Esophagus (tissue), 2 donors: ENCODE results near the gene COG5. TPM values are rescaled to one million over a fixed set of nuclear protein-coding genes. Genes with fewer than 3 reads are reported as not detected.

Source experiments
- H3K27ac ChIP-seq, 2 donors: one replicate each; pipeline ENCODE4 v1.5.1; 2013; ENCODE audit warnings: low read depth in 2 of 2, mild to moderate bottlenecking in 2 of 2, inconsistent platforms in 1 of 2, low read length in 1 of 2, moderate library complexity in 1 of 2
- H3K27me3 ChIP-seq, 2 donors: one replicate each; pipeline ENCODE4 v1.6.1; 2013; ENCODE audit warnings: low read length in 2 of 2, control low read depth in 1 of 2, mild to moderate bottlenecking in 1 of 2; ENCODE audit not compliant: insufficient read depth in 2 of 2, control insufficient read depth in 1 of 2
- H3K36me3 ChIP-seq, 2 donors: one replicate each; pipeline ENCODE4 v1.6.1; 2013; ENCODE audit warnings: low read length in 1 of 2; ENCODE audit not compliant: control insufficient read depth in 2 of 2, insufficient read depth in 2 of 2
- H3K4me1 ChIP-seq, 2 donors: one replicate each; pipeline ENCODE4 v1.6.1; 2013; ENCODE audit warnings: low read length in 1 of 2; ENCODE audit not compliant: control insufficient read depth in 2 of 2, insufficient read depth in 2 of 2
- H3K4me3 ChIP-seq, 2 donors: one replicate each; pipeline ENCODE4 v1.5.1; 2013; ENCODE audit warnings: low read length in 2 of 2, mild to moderate bottlenecking in 2 of 2, low read depth in 1 of 2, moderate library complexity in 1 of 2
- H3K9me3 ChIP-seq, 2 donors: one replicate each; pipeline ENCODE4 v1.6.1; 2013; ENCODE audit warnings: mild to moderate bottlenecking in 2 of 2, low read depth in 1 of 2, low read length in 1 of 2, moderate library complexity in 1 of 2; ENCODE audit not compliant: control insufficient read depth in 2 of 2, insufficient read depth in 1 of 2
- WGBS, 2 donors: extraction: QIAGEN DNeasy Blood & Tissue Kit; methylation state at CpG; one replicate each; pipeline ENCODE4 v1.1.7; 2013; 5-methylcytosine and 5-hydroxymethylcytosine counted together
- polyA plus RNA-seq, 2 donors: library from polyadenylated mRNA; stranded (reverse); fragments of 200-250 nt; gene quantifications; one replicate each; pipeline ENCODE4 v1.2.3, GENCODE V29; 2013
- donor health status: healthy with polysubstance abuse.
- donor health status: Bipolar disorder and iron deficiency.

Gene COG5
- 1 to 10 TPM; 4.3 to 7.2 TPM for polyA plus RNA-seq

DNA sequence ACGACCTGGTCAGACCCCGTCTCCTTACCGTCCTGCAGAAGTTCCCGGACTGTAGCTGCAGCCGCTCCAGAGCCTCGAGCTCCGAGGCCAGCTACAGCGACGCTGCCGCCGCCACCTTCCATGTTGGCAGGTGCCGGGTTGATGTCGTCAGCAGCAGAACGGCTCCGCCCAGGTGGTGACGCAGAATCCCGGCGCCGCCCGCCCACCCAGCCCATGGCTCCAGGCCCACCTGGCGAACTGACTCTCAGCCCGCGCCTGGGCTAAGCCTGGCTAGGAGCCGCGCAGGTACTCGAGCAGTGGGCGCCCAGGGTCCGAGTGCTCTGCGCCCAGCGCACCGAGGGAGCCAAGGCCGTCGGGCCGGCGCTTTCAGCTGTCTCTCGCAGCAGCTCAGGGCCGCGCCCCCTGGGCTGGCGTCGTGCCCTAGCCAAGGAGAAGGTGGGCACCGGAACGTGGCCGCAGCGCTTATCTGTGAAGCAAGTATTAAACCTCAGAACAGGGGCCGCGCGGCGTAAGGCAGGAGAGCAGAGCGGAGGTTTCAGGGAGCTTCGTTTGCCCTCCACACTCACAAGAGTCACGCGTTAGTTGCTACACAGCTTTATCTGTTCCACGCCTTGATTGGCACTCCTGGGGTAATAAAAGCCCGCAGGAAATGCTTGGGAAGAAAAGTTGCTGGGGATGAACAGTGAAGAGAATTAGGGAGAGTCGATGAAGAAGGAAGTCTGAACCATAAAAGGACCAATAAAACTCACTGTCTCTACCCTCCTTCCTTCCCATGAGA, at the start of gene COG5, which contains the start of gene DUS4L:
TSS of gene COG5 (minus strand) at position 146 of the 778 bp plus-strand sequence. CDS start at position 122, 24 bp downstream.
TSS of gene DUS4L (plus strand) at position 197 of the 778 bp plus-strand sequence. CDS start 3,100 bp downstream, outside the sequence.
- 0% methylated on average over 54 to 55 of the region's 55 CpGs for WGBS, 2 donors
- H3K4me3 ChIP-seq = peak within 1 kb of the TSS; percentile 72 to 94
- no peaks in the 10 kb centered on the region for H3K36me3 ChIP-seq
- H3K4me1 ChIP-seq = no peaks in the 10 kb centered on the region
- H3K9me3 ChIP-seq = no peaks in the 10 kb centered on the region
- peak within 1 kb of the TSS; percentile 90 to 93 for H3K27ac ChIP-seq
- H3K27me3 ChIP-seq = no peaks in the 10 kb centered on the region

DNA sequence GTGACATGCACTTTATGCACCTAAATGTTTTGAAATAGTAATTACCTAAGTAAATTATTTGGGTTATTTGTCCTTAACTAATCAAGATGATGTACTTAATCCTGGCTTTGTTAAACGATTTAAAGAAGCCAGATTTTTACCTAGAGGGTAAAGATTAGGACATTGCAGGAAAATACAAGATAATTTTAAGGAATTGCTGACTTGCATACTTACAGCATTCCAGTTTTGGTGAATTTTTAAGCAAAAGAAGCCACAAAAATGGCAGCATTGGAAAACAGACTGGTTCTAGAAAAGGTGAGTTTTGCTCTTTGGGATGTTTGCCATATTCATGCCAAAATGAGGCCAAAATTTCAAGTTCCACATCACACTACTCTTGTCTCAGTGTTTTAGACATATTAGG, 49.7 kb upstream of the COG5 start:
- H3K27ac ChIP-seq = no peak overlapping the region
- H3K27me3 ChIP-seq = no peaks in the 10 kb centered on the region
- H3K9me3 ChIP-seq = no peaks in the 10 kb centered on the region
- no peak overlapping the region for H3K4me3 ChIP-seq
- no peaks in the 10 kb centered on the region for H3K4me1 ChIP-seq
- WGBS, 2 donors = 66 to 83% methylated on average over 1 of the region's 1 CpG
- H3K36me3 ChIP-seq = peaks cover 0 to 2% of the 10 kb centered on the region in 2 donors

DNA sequence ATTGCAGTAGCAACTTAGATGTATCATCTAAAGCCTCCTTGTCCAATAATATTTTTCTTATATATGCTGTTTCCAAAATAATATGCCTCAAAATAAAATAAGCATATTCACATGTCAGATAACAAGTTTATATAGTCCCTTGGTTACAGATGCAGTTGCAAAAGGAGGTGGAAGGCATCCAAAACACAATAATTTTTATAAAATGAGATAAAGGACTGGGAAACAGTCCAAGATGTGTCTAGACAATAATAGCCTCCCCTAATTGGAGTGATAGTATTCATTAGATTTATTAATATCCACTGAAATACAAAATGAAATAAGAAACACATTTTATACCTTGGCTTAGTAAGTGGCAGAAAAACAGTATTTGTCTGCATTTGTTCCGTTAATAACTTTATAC, 46.6 kb upstream of the COG5 start:
- Histone ChIP-seq H3K27me3 (no peaks in the 10 kb centered on the region), H3K27ac (no peak overlapping the region), H3K9me3 (no peaks in the 10 kb centered on the region), H3K36me3 (peaks cover 0 to 2% of the 10 kb centered on the region in 2 donors), H3K4me1 (no peaks in the 10 kb centered on the region), H3K4me3 (no peak overlapping the region)
- 83% methylated on average over 1 of the region's 1 CpG for WGBS, 2 donors

DNA sequence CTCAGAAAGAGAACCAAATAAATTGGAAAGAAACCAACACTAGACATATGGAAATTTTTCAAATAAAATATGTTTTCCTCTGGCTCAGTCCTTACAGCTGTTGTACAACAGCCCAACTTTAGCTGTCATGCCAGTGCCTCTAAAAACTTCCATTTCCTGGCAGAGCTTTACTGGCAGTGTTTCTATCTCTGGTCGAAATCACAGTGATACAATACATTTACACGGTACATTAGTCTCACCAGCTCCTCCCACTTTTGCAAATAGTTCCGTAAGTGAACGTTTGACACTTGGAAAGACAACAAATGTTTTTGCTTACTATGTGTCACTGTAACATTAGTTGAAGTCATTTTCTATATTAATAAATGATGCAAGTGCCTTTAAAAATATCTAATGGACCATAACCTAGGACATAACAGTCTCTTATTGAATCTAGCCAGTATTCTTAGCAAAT, 46.1 kb upstream of the COG5 start:
- Histone ChIP-seq H3K27ac (no peak overlapping the region), H3K9me3 (no peaks in the 10 kb centered on the region), H3K36me3 (peaks cover 0 to 2% of the 10 kb centered on the region in 2 donors), H3K4me3 (no peak overlapping the region), H3K4me1 (no peaks in the 10 kb centered on the region), H3K27me3 (no peaks in the 10 kb centered on the region)
- 31 to 44% methylated on average over 4 of the region's 4 CpGs for WGBS, 2 donors

DNA sequence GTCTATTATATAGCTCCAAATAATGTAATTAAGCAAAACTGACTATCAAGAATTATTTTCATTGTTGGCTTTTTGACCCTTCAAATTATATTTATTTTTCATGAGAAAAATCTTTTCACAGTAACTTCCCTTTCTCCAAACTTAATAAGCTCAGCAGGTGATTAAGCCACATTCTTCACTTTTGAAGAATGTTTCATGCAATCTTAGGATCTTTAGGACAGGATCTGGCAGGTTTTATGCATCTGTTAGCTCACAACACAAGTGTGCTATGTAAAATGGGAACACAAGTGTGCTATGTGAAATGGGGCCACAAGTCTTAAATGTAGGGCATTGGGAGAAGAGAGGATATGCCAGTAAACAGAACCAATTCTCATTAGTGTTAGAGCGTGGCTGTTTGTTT, 42.6 kb upstream of the COG5 start:
- no peak overlapping the region for H3K27ac ChIP-seq
- H3K27me3 ChIP-seq = no peaks in the 10 kb centered on the region
- peaks cover 2 to 3% of the 10 kb centered on the region in 2 donors for H3K36me3 ChIP-seq
- H3K4me3 ChIP-seq = no peak overlapping the region
- WGBS, 2 donors = 91 to 95% methylated on average over 1 of the region's 1 CpG
- H3K4me1 ChIP-seq = no peaks in the 10 kb centered on the region
- H3K9me3 ChIP-seq = no peaks in the 10 kb centered on the region

DNA sequence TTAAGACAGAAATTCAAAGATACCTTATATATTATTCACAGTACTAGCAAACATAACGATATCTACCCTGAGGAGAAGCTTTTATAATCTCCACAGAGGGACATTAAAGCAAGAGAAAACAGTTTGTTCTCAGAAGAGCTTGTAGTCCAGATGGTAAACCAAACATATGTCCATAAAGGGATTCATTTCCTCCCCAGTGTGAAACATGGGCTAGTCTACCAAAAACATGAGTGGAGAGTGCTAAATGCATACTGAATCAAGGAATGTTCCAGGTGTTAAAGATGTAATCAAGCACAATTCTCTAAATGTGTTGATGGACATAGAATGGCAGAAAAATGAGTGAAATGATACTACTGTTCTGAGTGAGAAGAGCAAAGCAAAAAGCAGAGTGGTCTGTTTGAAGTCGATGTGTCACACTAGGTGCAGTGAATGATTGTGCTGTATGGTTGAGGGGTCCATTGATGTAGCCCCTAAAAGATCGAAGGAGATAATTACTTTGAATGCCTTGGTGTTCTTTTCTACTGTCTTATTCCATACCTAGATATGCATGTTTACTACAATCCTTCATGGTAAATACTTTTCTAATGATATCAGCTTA, 41.6 kb upstream of the COG5 start:
- H3K4me3 ChIP-seq = no peak overlapping the region
- H3K36me3 ChIP-seq = peaks cover 2 to 3% of the 10 kb centered on the region in 2 donors
- H3K27me3 ChIP-seq = no peaks in the 10 kb centered on the region
- no peaks in the 10 kb centered on the region for H3K4me1 ChIP-seq
- WGBS, 2 donors = 88 to 92% methylated on average over 3 of the region's 3 CpGs
- H3K27ac ChIP-seq = no peak overlapping the region
- no peaks in the 10 kb centered on the region for H3K9me3 ChIP-seq

DNA sequence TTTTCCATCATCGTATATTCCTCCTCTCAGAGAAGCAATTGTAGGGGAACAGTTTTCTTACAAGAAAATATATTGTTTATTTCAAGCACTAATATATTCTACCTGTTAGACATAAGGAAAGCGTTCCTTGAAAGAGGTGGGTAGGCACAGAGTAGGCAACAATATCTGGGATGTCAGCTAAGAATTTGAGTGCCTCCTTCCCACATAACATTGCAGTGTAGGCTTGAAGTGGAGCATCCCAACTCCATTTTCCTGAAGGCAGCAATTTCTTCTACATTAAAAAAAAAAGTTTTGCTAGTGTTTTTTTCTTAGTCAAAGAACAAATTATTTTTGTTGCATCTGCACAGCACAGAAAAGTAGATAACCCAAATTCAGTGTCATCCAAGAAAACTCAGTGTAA, 37.1 kb upstream of the COG5 start:
- Histone ChIP-seq H3K27me3 (no peaks in the 10 kb centered on the region), H3K4me3 (no peak overlapping the region), H3K9me3 (no peaks in the 10 kb centered on the region), H3K27ac (no peak overlapping the region), H3K36me3 (peaks cover 0 to 3% of the 10 kb centered on the region in 2 donors), H3K4me1 (no peaks in the 10 kb centered on the region)
- 90 to 92% methylated on average over 2 of the region's 2 CpGs for WGBS, 2 donors

DNA sequence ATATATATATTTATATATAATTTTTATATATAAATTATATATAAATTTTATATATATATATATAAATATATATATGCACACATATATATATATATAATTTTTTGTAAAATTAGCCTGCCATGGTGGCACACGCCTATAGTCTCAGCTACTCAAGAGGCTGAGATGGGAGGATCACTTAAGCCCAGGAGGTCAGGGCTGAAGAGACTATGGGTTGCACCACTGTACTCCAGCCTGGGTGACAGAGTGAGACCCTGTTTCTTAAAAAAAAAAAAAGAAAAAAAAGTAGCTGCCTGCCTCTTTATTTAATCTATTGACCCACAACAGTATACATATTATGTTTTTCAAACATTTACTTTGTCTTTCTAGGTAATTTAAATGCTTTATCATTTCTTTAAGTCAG, 35.5 kb upstream of the COG5 start:
- Histone ChIP-seq H3K36me3 (peaks cover 0 to 3% of the 10 kb centered on the region in 2 donors), H3K4me3 (no peak overlapping the region), H3K4me1 (no peaks in the 10 kb centered on the region), H3K27ac (no peak overlapping the region), H3K27me3 (no peaks in the 10 kb centered on the region), H3K9me3 (no peaks in the 10 kb centered on the region)
- 93 to 98% methylated on average over 1 of the region's 1 CpG for WGBS, 2 donors

DNA sequence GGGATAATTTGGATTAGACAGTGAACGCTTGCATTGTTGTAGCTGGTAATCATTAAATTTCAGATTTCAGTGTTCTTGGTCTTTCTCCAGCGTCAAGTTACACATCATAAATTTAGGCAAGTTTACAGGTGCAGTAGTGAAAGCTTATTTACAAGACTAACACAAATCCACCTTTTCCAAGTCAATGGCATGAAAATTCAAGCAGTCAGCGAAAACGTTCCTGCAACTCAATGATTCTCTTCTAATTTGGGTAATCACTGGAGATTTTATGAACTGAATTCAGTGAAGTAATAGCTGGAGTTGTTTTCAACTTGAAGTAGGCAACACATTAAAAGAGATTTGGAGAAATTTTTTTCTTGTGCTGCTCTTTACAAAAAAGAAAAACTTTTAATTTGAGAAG, 34.2 kb upstream of the COG5 start:
- Histone ChIP-seq H3K27me3 (no peaks in the 10 kb centered on the region), H3K4me1 (no peaks in the 10 kb centered on the region), H3K9me3 (no peaks in the 10 kb centered on the region), H3K27ac (no peak overlapping the region), H3K36me3 (peaks cover 0 to 3% of the 10 kb centered on the region in 2 donors), H3K4me3 (no peak overlapping the region)
- 86 to 90% methylated on average over 4 of the region's 4 CpGs for WGBS, 2 donors
